HepG2 (cell line): ENCODE results near the gene HSF4. TPM values are rescaled to one million over a fixed set of nuclear protein-coding genes. Genes with fewer than 3 reads are reported as not detected.

Experiments used
- ARID2 ChIP-seq: sonication (generic); formaldehyde crosslinking; IDR thresholded peaks from 2 replicates; pipeline ENCODE4 v1.8.1; 2022; ENCODE audit warnings: mild to moderate bottlenecking, missing genetic modification reagents, borderline replicate concordance
- ARID3A ChIP-seq: IDR thresholded peaks from 2 replicates; pipeline ENCODE4 v1.6.1; 2012; ENCODE audit warnings: low read depth, low read length, improper control_type of control experiment
- DPF2 ChIP-seq: sonication (generic); formaldehyde crosslinking; IDR thresholded peaks from 2 replicates; pipeline ENCODE4 v1.4.0; 2020; ENCODE audit warnings: mild to moderate bottlenecking, low read depth, missing genetic modification reagents, borderline replicate concordance
- HNRNPL ChIP-seq: fragments of 200-400 bp; formaldehyde crosslinking; IDR thresholded peaks from 2 replicates; pipeline ENCODE4 v1.6.1; 2017; ENCODE audit warnings: mild to moderate bottlenecking, low read depth, low read length
- RERE ChIP-seq: IDR thresholded peaks from 2 replicates; pipeline ENCODE4 v1.6.1; 2016; ENCODE audit warnings: low read depth, missing genetic modification reagents, missing compliant biosample characterization
- RFXANK ChIP-seq: IDR thresholded peaks from 2 replicates; pipeline ENCODE4 v1.6.1; 2016
- SP2 ChIP-seq: sonication (generic); formaldehyde crosslinking; IDR thresholded peaks from 2 replicates; pipeline ENCODE4 v1.5.1; 2020; ENCODE audit warnings: mild to moderate bottlenecking, missing genetic modification reagents
- TSC22D2 ChIP-seq: sonication (generic); formaldehyde crosslinking; IDR thresholded peaks from 2 replicates; pipeline ENCODE4 v1.5.1; 2020; ENCODE audit warnings: missing genetic modification reagents, mild to moderate bottlenecking, borderline replicate concordance
- ZFYVE20 ChIP-seq: sonication (generic); formaldehyde crosslinking; IDR thresholded peaks from 2 replicates; pipeline ENCODE4 v1.8.0; 2023; ENCODE audit warnings: low read depth, mild to moderate bottlenecking, moderate library complexity, missing genetic modification reagents, borderline replicate concordance
- ZNF124 ChIP-seq: sonication (generic); formaldehyde crosslinking; IDR thresholded peaks from 2 replicates; pipeline ENCODE4 v1.4.0; 2020; ENCODE audit warnings: missing genetic modification reagents
- ZNF180 ChIP-seq: sonication (generic); formaldehyde crosslinking; IDR thresholded peaks from 2 replicates; pipeline ENCODE4 v1.4.0; 2020; ENCODE audit warnings: low read depth, missing genetic modification reagents, borderline replicate concordance
- ZNF704 ChIP-seq: sonication (generic); formaldehyde crosslinking; IDR thresholded peaks from 2 replicates; pipeline ENCODE4 v1.8.1; 2023; ENCODE audit warnings: mild to moderate bottlenecking, inconsistent platforms, moderate library complexity, missing genetic modification reagents, borderline replicate concordance
- polyA plus RNA-seq, 8 experiments: library from polyadenylated mRNA; depleted of rRNA in 3 of 8; stranded (reverse) in 7 of 8; unstranded in 1 of 8; fragments of >200 nt; fragmentation: Illumina TruSeq in 4 of 8; extraction: Trizol in 4 of 8; gene quantifications; 2 replicates each; pipeline versions ENCODE4 v1.2.1 to v1.2.3, GENCODE V29; 2011 to 2016; ENCODE audit warnings: low read depth in 4 of 8, missing spikeins in 1 of 8, mixed read lengths in 1 of 8; ENCODE audit not compliant: insufficient read depth in 1 of 8
- total RNA-seq, 5 experiments: library from RNA; depleted of rRNA; stranded (reverse); fragments of >200 nt; fragmentation: Illumina TruSeq; extraction: Trizol; gene quantifications; 2 replicates each; pipeline ENCODE4 v1.2.3, GENCODE V29; 2016; ENCODE audit warnings: low read depth in 1 of 5
- TF ChIP-seq, protein P1 (sequence below): sonication (generic); formaldehyde crosslinking; IDR thresholded peaks from 2 replicates; pipeline ENCODE4 v1.9.0; 2021; ENCODE audit warnings: missing genetic modification reagents, borderline replicate concordance
- TF ChIP-seq, protein P2 (sequence below): sonication (generic); formaldehyde crosslinking; IDR thresholded peaks from 2 replicates; pipeline ENCODE4 v1.9.0; 2021; ENCODE audit warnings: missing genetic modification reagents, mild to moderate bottlenecking, borderline replicate concordance

HSF4 gene
- total and polyA plus RNA-seq, 2 of the 13 experiments (the other 11 are each of a cell fraction or from before 2014, with no cell fraction given) = 3.5 to 16.9 TPM

DNA sequence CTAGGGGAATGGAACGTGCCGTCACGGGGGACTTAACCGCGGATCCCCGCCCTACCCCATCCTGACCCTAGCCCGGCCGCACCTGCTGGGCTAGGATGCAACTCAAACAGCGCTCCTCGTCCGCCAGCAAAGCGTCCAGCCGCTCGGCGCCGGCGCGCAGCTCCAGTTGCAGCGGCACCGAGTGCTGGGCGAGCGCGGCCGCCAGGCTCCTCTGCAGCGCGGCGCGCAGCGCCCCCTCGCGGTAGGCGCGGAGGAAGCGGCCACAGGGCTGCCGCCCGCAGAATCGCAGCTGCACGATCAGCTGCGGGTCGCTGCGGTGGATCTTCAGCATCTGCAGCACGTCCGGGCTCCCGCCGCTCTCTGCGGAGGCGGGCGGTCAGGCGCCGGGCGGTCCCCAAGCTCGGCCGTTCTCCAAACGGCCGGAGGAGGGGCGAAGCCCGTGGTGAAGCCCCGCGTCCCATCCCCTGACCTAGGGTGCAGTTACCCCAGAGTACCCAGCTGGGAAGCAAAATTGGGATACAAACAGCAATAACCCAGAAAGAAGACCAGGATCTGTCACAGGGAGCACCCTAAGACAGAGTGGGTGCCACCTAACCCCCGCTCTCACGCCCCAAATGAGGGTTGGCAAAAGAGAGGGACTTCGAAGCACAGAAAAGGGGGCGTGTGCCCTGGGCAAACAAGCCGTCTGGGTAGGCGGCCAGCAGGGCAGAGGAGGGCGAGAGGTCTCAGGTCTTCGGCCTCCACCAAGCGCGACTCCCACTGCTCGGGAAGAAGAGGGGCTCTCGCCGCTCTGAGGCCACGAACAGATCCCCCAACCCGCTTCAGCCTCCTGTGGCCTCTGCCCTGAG lies 9.0 kb upstream of the HSF4 start (continued):
- TF ChIP-seq RERE (CRISPR knock-in tag) = no peak
- no peak for TF ChIP-seq DPF2 (CRISPR knock-in tag)
- no peak for TF ChIP-seq HNRNPL
- no peak for TF ChIP-seq SP2 (CRISPR knock-in tag)
- no peak for TF ChIP-seq TSC22D2
- TF ChIP-seq ARID3A = no peak
- TF ChIP-seq ZNF124 (CRISPR knock-in tag) = peak; percentile 72; the same call in 1 of the 2 replicates
- no peak for TF ChIP-seq ARID2
- TF ChIP-seq ZFYVE20 (CRISPR knock-in tag) = no peak
- TF ChIP-seq ZNF704 = 0 out of 2 replicates have a peak, but pooled peaks have one; percentile 31
- TF ChIP-seq ZNF180 (CRISPR knock-in tag) = no peak
- TF ChIP-seq, protein P1, sequence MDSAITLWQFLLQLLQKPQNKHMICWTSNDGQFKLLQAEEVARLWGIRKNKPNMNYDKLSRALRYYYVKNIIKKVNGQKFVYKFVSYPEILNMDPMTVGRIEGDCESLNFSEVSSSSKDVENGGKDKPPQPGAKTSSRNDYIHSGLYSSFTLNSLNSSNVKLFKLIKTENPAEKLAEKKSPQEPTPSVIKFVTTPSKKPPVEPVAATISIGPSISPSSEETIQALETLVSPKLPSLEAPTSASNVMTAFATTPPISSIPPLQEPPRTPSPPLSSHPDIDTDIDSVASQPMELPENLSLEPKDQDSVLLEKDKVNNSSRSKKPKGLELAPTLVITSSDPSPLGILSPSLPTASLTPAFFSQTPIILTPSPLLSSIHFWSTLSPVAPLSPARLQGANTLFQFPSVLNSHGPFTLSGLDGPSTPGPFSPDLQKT = no peak
- TF ChIP-seq RFXANK (CRISPR knock-in tag) = no peak
- TF ChIP-seq, protein P2, sequence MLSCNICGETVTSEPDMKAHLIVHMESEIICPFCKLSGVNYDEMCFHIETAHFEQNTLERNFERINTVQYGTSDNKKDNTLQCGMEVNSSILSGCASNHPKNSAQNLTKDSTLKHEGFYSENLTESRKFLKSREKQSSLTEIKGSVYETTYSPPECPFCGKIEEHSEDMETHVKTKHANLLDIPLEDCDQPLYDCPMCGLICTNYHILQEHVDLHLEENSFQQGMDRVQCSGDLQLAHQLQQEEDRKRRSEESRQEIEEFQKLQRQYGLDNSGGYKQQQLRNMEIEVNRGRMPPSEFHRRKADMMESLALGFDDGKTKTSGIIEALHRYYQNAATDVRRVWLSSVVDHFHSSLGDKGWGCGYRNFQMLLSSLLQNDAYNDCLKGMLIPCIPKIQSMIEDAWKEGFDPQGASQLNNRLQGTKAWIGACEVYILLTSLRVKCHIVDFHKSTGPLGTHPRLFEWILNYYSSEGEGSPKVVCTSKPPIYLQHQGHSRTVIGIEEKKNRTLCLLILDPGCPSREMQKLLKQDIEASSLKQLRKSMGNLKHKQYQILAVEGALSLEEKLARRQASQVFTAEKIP (CRISPR knock-in tag) = no peak
